Measurements from ENCODE around the gene FDX2.
A peak's percentile ranks its signal among the peaks of the same experiment; 100 is the strongest.

The FDX2 gene

DNA sequence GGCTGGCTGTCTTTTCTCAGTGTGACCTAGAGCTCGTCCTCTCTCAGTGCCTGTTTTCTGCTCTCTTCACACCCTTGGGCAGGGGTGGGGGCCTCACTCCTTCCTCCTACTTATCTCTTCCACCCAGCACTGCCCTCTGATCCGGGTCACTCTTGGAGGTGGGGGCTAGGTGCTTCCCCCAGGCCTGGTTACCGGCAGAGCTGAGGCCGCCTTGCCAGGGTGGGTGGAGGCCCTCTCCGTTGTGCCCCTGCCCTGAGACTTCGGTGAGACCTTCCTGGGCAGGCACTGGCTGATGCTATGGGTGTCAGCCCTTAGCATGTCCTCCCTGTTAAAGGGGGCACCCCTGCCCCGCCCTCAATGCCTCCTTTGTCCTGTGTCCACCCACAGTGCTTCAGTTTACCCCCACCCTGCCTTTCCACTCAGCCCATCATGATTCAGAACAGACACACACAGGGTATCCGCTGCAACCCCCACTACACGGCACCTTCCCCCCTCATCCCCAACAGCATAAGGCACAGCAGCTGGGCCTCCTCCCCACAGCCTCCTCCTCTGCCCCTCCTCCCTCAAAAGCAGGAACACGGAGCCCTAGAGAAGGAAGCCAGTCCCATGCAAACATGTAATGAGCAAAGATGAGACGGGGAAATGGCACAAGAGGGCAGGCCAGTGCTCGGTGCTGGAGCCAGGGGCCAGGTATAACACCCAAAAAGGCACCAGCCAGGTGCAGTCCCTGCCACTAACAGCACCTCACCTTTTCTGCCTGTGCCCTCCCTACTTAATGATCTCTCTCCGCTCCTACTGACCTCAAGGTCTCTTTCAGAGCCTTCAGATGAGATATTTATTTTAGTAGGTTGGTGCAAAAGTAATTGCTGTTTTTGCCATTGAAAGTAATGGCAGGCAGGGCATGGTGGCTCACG lies 16.0 kb downstream of the FDX2 start:
- DNase-seq, result peak; percentile 38

DNA sequence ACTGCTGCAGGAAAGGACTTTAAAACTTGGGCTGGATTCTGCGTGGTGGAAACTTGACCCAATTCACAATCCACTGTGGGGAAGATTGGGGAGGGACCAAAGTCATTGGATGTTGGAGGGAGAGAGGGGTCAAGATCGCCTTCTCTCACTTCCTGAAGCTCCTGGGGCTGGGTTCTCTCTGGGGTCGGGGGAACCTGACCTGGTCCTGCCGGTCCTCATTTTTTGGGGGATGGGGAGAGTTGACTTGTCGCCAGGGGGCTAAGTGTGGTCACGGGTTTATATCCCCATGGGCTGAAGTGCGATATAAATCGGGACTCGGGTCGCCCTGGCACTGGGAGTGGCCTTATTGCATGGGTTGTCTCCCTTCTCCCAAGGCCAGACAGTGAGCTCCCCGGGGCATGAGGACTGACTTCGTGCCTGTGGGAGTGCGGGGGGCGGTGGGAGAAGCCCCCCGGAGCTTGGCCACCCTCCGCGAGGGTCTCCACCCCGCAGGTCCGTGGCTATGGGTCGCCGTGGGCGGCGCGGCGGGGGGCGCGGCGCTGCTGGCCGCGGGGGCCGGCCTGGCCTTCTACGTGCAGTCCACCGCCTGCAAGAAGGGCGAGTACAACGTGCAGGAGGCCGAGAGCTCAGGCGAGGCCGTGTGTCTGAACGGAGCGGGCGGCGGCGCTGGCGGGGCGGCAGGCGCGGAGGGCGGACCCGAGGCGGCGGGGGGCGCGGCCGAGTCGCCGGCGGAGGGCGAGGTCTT lies 19.8 kb downstream of the FDX2 start:
- DNase-seq, result no peak

DNA sequence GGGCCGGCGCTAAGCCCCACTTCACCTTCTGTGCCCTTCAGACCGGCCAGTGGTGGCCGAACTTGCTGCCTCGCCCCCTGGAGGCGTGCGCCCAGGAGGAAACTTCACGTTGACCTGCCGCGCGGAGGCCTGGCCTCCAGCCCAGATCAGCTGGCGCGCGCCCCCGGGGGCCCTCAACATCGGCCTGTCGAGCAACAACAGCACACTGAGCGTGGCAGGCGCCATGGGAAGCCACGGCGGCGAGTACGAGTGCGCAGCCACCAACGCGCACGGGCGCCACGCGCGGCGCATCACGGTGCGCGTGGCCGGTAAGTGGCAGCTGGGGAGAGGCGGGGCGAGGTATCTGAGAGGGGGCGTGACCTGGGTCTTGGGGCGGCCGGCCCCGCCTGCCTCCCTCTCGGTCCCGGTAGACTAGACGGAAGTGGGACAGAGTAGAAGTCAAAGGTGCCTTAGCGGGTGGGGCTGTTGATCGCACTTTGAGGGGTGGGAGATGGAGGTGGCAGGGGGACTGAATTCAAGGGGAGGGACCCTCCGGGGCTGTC lies 20.4 kb downstream of the FDX2 start:
- no peak for DNase-seq

DNA sequence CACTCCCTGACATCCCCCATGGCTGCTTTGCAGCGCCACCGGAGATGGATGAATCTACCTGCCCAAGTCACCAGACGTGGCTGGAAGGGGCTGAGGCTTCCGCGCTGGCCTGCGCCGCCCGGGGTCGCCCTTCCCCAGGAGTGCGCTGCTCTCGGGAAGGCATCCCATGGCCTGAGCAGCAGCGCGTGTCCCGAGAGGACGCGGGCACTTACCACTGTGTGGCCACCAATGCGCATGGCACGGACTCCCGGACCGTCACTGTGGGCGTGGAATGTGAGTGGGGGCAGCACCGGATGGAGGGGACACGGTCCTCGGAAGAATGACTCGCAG lies 21.5 kb downstream of the FDX2 start:
- DNase-seq, result no peak

DNA sequence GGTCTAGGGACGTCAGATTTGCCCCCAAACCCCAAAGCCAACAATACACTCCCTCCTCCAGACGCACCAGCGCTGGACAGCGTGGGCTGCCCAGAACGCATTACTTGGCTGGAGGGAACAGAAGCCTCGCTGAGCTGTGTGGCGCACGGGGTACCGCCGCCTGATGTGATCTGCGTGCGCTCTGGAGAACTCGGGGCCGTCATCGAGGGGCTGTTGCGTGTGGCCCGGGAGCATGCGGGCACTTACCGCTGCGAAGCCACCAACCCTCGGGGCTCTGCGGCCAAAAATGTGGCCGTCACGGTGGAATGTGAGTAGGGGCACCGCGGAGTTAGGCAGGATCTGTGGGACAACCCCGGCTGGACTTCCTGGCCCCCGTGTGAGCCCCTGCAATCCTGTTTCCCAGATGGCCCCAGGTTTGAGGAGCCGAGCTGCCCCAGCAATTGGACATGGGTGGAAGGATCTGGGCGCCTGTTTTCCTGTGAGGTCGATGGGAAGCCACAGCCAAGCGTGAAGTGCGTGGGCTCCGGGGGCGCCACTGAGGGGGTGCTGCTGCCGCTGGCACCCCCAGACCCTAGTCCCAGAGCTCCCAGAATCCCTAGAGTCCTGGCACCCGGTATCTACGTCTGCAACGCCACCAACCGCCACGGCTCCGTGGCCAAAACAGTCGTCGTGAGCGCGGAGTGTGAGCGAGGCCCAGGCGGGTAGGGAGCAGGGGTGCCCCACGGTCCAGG lies 22.0 kb downstream of the FDX2 start:
- no peak for DNase-seq

DNA sequence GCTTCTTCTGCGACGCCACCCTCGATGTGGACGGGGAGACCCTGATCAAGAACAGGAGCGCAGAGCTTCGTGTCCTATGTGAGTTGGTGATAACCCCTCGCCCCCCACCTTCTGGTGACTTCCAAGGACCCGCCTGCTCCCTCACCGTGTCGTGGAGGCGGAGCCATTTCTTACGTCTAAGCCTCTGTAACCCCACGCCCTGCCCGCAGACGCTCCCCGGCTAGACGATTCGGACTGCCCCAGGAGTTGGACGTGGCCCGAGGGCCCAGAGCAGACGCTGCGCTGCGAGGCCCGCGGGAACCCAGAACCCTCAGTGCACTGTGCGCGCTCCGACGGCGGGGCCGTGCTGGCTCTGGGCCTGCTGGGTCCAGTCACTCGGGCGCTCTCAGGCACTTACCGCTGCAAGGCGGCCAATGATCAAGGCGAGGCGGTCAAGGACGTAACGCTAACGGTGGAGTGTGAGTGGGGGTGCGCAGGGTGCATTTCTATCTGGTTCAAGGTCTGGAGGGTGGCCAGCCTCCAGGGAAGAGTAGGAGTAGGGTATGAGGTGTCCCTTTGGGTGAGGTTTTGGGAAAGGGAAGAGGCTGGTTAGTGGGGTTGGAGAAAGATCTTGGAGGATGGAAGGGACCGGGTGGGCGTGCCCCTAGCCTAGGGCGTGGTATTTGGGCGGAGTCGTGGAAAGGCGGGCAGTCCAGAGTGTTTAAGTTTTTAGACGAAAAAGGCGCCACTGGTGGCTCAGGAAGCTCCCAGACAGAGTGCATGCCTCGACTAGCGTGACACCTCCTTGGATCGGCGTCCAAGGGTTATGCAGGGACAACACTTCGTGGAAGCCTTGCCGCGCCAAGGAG lies 22.8 kb downstream of the FDX2 start:
- DNase-seq, result no peak

DNA sequence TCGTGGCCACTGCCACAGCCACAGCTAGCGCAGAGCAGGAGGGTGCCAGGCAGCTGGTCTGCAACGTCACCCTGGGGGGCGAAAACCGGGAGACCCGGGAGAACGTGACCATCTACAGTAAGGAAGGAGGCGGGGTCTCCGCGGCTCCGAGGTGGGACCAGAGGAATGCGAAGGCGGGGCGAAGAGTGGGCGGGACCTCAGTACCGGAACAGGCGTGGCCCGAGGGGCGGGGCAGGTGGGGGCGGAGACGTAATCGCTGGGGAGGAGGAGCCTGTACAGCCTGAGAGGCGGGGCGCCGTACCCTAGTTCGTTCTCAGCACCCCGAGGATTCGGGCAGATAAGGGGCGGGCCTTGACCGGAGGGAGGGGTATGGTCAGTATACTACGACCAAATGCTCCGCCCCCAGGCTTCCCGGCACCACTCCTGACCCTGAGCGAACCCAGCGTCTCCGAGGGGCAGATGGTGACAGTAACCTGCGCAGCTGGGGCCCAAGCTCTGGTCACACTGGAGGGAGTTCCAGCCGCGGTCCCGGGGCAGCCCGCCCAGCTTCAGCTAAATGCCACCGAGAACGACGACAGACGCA lies 23.5 kb downstream of the FDX2 start:
- DNase-seq, result no peak

DNA sequence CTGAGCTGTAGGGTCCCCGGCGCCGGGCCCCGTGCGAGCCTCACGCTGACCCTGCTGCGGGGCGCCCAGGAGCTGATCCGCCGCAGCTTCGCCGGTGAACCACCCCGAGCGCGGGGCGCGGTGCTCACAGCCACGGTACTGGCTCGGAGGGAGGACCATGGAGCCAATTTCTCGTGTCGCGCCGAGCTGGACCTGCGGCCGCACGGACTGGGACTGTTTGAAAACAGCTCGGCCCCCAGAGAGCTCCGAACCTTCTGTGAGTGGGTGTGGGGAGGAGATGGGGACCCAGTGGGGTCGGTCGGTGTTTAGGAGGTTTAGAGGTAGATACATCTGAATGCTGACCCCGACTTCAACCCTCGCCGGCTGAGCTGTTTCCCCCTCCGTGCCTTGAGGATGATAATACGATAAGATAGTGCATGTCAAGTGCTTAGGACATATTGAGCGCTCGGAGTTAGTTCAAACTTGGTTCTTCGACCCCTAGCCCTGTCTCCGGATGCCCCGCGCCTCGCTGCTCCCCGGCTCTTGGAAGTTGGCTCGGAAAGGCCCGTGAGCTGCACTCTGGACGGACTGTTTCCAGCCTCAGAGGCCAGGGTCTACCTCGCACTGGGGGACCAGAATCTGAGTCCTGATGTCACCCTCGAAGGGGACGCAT lies 24.1 kb downstream of the FDX2 start:
- DNase-seq, result no peak

DNA sequence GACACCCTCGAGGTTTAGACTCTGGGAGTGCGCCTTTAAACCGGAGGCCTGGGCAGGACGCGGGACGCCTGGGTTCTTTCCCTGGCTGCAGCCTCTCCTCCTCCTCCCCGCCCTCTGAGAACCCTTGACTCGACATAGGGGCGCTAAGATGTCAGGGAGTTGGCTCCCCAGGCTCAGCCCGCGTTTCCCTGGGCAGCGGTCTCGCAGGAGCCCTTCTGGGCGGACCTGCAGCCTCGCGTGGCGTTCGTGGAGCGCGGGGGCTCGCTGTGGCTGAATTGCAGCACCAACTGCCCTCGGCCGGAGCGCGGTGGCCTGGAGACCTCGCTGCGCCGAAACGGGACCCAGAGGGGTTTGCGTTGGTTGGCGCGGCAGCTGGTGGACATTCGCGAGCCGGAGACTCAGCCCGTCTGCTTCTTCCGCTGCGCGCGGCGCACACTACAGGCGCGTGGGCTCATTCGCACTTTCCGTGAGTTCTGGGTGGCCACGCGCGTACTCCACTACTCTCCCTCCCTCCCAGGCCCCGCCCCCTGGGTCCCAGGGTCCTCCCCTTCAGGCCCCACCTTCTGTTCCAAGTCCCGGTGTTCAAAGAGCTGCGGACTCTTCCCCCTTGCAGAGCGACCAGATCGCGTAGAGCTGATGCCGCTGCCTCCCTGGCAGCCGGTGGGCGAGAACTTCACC lies 24.8 kb downstream of the FDX2 start:
- DNase-seq, result peak; percentile 29

DNA sequence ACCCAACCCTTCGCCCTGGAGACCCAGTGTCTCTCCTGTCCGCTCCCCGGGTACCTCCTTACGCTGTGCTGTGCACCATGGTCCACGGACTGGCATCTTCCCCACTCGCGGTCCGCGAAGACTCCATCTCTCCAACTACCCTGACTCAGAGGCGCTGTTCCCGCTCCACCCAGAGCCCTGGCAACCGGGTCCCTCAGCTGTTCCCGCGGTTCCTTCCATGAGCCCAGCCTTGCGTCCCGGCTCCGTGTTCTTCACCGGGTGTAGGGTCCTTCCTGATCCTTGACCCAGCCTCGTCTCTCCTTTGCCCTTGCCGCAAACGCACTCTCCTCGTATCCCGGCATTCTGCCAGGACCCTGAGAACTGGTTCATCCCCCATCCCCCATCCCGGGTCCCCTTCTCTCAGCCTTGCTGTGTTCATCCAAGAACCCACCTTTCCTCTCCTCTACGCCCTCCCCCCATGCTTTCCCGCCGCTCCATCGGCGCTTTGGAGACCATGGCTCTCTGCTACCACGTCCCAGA lies 25.4 kb downstream of the FDX2 start:
- DNase-seq, result no peak

DNA sequence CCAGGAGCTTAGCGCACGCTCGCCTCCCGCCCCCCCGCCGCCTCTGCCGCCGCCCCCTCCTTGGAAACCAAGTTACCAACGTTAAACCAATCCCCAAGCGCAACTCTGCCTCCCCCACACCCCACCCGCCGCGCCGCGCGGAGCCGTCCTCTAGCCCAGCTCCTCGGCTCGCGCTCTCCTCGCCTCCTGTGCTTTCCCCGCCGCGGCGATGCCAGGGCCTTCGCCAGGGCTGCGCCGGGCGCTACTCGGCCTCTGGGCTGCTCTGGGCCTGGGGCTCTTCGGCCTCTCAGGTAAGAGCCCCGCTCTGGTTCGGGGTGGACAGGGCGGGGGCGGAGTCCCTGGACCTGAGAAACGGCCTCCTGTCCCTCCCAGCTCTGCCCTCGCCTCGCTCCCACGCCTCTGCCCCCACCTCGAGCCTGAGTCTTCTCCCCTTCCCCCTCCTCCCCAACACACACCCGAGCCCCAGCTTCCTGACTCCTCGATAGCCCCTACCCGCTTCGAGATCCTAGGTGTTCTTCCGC lies 25.9 kb downstream of the FDX2 start, which contains the start of gene ICAM5:
Gene ICAM5, plus strand, starts transcription at position 117 of the 521 bp plus-strand sequence. Its CDS starts 92 bp downstream, at position 209.
- peak; percentile 66 for DNase-seq

DNA sequence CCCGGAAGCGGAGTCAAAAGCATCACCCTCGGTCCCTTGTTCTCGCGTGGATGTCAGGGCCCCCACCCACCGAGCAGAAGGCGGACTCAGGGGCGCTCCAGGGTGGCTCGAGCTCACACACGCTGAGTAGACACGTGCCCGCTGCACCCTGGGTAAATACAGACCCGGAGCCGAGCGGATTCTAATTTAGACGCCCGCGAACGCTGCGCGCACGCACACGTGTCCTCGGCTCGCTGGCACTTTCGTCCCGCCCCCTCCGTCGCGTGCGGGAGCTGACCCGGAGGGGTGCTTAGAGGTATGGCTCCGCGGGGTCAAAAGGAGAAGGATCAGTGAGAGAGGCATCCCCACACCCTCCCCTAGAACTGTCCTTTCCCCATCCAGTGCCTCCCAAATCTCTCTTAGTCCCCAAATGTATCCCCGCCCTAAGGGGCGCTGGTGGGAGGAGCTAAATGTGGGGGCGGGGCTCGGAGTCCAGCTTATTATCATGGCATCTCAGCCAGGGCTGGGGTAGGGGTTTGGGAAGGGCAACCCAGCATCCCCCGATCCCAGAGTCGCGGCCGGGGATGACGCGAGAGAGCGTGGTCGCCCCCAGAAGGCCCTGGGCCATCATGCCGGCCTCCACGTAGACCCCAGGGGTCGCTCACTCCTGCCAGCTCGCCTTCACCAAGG lies 26.5 kb downstream of the FDX2 start:
- peak; percentile 70 for DNase-seq

DNA sequence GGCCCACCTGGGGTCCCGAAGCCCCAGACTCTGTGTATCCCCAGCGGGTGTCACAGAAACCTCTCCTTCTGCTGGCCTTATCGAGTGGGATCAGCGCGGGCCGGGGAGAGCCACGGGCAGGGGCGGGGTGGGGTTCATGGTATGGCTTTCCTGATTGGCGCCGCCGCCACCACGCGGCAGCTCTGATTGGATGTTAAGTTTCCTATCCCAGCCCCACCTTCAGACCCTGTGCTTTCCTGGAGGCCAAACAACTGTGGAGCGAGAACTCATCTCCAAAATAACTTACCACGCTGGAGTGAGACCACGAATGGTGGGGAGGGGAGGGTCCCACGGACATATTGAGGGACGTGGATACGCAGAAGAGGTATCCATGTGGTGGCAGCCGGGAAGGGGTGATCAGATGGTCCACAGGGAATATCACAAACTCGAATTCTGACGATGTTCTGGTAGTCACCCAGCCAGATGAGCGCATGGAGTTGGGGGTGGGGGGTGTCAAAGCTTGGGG lies 27.1 kb downstream of the FDX2 start:
- no peak for DNase-seq

DNA sequence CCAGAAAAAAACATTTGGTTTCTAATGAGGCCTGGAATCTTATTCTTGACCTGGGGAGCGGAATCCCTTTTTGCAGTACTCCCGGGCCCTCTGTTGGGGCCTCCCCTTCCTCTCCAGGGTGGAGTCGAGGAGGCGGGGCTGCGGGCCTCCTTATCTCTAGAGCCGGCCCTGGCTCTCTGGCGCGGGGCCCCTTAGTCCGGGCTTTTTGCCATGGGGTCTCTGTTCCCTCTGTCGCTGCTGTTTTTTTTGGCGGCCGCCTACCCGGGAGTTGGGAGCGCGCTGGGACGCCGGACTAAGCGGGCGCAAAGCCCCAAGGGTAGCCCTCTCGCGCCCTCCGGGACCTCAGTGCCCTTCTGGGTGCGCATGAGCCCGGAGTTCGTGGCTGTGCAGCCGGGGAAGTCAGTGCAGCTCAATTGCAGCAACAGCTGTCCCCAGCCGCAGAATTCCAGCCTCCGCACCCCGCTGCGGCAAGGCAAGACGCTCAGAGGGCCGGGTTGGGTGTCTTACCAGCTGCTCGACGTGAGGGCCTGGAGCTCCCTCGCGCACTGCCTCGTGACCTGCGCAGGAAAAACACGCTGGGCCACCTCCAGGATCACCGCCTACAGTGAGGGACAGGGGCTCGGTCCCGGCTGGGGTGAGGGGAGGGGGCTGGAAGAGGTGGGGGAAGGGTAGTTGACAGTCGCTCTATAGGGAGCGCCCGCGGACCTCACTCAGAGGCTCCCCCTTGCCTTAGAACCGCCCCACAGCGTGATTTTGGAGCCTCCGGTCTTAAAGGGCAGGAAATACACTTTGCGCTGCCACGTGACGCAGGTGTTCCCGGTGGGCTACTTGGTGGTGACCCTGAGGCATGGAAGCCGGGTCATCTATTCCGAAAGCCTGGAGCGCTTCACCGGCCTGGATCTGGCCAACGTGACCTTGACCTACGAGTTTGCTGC lies 28.7 kb downstream of the FDX2 start, which contains the start of gene ICAM4:
Gene ICAM4, plus strand, starts transcription at position 153 of the 935 bp plus-strand sequence. Its CDS starts 58 bp downstream, at position 211.
- DNase-seq, result peak; percentile 74

DNA sequence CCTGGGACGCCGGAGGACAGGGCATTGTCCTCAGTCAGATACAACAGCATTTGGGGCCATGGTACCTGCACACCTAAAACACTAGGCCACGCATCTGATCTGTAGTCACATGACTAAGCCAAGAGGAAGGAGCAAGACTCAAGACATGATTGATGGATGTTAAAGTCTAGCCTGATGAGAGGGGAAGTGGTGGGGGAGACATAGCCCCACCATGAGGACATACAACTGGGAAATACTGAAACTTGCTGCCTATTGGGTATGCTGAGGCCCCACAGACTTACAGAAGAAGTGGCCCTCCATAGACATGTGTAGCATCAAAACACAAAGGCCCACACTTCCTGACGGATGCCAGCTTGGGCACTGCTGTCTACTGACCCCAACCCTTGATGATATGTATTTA lies 30.4 kb downstream of the FDX2 start:
- DNase-seq, result no peak

DNA sequence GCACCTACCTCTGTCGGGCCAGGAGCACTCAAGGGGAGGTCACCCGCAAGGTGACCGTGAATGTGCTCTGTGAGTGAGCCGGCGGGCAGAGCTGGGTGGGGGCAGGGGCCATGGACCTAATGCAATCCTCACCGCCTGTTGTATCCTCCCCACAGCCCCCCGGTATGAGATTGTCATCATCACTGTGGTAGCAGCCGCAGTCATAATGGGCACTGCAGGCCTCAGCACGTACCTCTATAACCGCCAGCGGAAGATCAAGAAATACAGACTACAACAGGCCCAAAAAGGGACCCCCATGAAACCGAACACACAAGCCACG lies 30.9 kb downstream of the FDX2 start:
- no peak for DNase-seq

DNA sequence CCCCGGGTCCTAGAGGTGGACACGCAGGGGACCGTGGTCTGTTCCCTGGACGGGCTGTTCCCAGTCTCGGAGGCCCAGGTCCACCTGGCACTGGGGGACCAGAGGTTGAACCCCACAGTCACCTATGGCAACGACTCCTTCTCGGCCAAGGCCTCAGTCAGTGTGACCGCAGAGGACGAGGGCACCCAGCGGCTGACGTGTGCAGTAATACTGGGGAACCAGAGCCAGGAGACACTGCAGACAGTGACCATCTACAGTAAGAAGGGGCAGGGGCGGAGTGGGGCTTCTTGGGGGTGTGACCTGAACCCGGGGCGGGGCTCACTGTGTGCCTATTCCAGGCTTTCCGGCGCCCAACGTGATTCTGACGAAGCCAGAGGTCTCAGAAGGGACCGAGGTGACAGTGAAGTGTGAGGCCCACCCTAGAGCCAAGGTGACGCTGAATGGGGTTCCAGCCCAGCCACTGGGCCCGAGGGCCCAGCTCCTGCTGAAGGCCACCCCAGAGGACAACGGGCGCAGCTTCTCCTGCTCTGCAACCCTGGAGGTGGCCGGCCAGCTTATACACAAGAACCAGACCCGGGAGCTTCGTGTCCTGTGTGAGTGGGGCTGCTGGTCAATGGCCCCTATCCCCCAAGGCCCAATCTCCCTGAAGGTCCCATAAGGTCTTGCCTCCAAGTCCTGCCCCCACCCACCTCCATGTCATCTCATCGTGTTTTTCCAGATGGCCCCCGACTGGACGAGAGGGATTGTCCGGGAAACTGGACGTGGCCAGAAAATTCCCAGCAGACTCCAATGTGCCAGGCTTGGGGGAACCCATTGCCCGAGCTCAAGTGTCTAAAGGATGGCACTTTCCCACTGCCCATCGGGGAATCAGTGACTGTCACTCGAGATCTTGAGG lies 31.5 kb downstream of the FDX2 start:
- DNase-seq, result no peak
